ENCODE measurements around the gene CAGE1.

DNA sequence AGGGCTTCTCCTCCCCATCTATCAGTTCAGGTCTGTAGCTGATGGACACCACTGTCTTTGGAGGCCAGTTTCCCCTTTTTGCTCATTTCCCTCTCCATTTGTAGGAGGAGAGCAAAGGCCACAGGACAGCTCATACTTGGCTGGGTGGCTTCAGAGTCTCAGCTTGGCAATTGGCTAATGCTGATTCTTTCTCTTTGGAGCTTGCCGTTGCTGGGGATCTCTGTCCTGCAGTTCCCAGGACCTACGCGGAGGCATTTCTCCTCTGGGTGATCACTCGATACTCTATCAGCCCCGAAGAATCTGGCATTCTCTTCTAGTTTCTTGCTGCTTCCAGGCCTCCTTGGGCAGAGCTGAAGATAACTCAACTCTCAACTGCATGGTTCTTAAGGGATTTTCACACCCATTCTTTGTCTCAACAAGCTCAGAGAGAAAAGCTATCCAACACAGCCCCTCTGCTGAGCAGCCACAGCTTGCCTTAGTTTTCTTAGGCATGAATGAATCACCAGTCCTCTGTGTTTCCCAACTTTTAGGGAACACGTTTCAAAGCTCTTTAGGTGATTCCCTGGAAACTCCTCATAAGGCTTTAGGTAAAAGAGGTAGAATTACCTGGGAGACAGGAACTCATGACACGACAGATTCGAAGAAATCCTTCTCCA lies 57.3 kb downstream of the CAGE1 start:
- TF ChIP-seq, protein P1, sequence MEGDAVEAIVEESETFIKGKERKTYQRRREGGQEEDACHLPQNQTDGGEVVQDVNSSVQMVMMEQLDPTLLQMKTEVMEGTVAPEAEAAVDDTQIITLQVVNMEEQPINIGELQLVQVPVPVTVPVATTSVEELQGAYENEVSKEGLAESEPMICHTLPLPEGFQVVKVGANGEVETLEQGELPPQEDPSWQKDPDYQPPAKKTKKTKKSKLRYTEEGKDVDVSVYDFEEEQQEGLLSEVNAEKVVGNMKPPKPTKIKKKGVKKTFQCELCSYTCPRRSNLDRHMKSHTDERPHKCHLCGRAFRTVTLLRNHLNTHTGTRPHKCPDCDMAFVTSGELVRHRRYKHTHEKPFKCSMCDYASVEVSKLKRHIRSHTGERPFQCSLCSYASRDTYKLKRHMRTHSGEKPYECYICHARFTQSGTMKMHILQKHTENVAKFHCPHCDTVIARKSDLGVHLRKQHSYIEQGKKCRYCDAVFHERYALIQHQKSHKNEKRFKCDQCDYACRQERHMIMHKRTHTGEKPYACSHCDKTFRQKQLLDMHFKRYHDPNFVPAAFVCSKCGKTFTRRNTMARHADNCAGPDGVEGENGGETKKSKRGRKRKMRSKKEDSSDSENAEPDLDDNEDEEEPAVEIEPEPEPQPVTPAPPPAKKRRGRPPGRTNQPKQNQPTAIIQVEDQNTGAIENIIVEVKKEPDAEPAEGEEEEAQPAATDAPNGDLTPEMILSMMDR (IDR thresholded peaks at IDR 0.05), result no peak
- no peak for TF ChIP-seq POLR2A (IDR thresholded peaks at IDR 0.05)
